ENCODE data around the gene ANKRD55. TPM values are rescaled to one million over a fixed set of nuclear protein-coding genes. Genes with fewer than 3 reads are reported as not detected.
"Not testable (repeated sequence)": the region's sequence is repeated elsewhere in the genome, so short reads cannot be mapped to it uniquely, and the experiment has no call there.

Gene ANKRD55
- total RNA-seq, 1 donor from 2014 or later, result 0.49 TPM

DNA sequence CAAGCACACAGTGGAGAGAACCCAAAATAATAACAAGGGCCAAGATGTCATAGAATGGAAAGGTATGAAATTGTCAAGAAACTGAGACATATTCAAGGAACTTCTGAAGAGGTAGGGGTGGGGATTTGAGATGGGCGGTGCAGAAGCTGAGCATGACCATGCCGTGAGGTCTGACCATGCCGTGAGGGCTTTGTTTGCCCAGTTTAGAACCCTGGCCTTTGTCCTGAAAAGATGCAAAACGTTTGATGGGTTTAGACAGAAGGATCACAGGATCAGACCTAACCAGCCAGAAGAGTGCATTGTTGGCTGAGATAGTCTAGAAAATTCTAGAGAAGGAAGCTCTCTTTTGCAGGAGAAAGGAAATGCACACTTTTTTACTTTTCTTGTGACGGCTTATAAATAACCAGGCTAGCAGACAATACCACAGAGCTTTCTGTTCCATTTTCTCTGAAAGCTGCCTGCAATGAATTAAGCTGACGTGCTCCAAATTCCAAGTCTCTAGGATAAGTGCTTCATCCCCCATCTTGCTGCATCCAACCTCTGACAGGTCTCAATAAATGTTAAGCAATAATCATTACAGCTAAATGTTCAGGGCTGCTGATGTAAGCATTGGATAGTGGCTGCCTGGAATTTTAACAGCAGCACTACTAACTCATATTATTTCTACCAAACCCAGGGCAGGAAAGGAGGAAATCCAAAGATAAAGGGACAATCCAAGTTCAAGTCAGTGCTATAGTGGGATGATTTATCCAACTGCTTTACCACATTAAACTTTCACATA is 127.4 kb downstream of the ANKRD55 start:
- Histone ChIP-seq H3K4me1 (peaks cover 9% of the 10 kb centered on the region), H3K4me3 (no peak overlapping the region), H3K9me3 (no peaks in the 10 kb centered on the region), H3K27ac (no peak overlapping the region), H3K27me3 (no peaks in the 10 kb centered on the region), H3K36me3 (no peaks in the 10 kb centered on the region)
- intact Hi-C loops (cut with DNase I), result no loop called here
- no peak for DNase-seq
- TF ChIP-seq, protein P1, sequence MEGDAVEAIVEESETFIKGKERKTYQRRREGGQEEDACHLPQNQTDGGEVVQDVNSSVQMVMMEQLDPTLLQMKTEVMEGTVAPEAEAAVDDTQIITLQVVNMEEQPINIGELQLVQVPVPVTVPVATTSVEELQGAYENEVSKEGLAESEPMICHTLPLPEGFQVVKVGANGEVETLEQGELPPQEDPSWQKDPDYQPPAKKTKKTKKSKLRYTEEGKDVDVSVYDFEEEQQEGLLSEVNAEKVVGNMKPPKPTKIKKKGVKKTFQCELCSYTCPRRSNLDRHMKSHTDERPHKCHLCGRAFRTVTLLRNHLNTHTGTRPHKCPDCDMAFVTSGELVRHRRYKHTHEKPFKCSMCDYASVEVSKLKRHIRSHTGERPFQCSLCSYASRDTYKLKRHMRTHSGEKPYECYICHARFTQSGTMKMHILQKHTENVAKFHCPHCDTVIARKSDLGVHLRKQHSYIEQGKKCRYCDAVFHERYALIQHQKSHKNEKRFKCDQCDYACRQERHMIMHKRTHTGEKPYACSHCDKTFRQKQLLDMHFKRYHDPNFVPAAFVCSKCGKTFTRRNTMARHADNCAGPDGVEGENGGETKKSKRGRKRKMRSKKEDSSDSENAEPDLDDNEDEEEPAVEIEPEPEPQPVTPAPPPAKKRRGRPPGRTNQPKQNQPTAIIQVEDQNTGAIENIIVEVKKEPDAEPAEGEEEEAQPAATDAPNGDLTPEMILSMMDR (IDR thresholded peaks at IDR 0.05), result no peak
- ATAC-seq, result no peak

DNA sequence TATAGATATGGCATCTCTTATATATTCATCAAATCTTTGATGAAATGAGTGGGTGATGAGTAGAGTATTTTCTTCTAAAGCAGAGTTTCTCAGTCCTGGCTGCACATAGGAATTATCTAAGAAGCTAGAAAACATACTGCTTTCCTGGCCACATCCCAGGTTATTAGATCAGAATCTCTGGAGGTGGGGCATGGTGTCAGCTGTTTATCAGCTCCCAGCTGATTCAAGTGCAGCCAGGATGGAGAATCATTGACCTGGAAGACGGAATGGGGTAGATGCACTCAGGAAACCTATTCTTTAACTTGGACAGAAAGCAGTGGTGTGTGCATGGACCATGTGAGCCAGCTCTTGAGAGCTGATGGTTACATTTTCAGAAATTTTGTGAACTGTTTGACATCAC is 130.2 kb downstream of the ANKRD55 start:
- ATAC-seq (no peak), DNase-seq (no peak)
- H3K4me1 ChIP-seq, result peaks cover 21% of the 10 kb centered on the region
- intact Hi-C loops (cut with DNase I), result no loop called here
- no peak overlapping the region for H3K4me3 ChIP-seq
- H3K27ac ChIP-seq, result no peak overlapping the region
- H3K36me3 ChIP-seq, result no peaks in the 10 kb centered on the region
- H3K9me3 ChIP-seq, result no peaks in the 10 kb centered on the region
- TF ChIP-seq, protein P1 (IDR thresholded peaks at IDR 0.05), result no peak
- no peaks in the 10 kb centered on the region for H3K27me3 ChIP-seq

DNA sequence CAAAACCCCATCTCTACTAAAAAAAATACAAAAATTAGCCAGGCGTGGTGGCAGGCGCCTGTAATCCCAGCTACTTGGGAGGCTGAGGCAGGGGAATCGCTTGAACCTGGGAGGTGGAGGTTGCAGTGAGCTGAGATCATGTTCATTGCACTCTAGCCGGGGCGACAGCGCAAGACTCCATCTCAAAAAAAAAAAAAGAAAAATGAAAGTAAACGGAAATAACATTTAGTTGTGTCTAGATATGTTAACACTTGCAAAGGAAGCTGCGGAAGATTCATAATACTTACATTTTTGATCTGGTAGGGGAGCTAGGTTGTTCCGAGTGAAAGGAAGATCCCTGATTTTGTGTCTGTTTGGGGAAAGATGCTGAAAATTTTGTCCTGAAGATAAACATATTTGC is 130.9 kb downstream of the ANKRD55 start:
- H3K4me1 ChIP-seq, result peaks cover 21% of the 10 kb centered on the region
- H3K4me3 ChIP-seq; H3K27ac ChIP-seq; DNase-seq; ATAC-seq; H3K27me3 ChIP-seq; intact Hi-C loops (cut with DNase I); H3K36me3 ChIP-seq; H3K9me3 ChIP-seq: not testable (repeated sequence)

DNA sequence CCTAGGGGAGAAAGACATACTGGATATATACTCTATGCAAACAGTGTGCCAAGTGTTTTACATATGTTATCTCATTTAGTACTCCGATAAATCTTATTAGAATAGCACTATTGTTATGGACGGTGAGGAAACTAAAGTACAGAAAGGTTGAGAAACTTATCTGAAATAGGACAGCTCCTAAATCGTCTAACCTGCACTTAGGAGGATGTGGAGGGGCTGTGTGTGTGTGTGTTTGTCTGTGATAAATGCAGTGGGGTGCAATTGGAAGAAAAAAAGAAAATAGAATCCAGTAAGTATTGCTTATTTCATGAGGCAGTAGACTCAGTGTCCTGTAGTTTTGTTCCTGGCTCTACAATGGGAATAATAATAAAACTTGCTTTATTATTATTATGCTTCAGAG is 131.9 kb downstream of the ANKRD55 start:
- intact Hi-C loops (cut with DNase I), result no loop called here
- no peaks in the 10 kb centered on the region for H3K36me3 ChIP-seq
- no peaks in the 10 kb centered on the region for H3K9me3 ChIP-seq
- H3K27me3 ChIP-seq, result no peaks in the 10 kb centered on the region
- H3K4me1 ChIP-seq, result peaks cover 21% of the 10 kb centered on the region
- no peak for ATAC-seq
- H3K4me3 ChIP-seq, result no peak overlapping the region
- TF ChIP-seq, protein P1 (IDR thresholded peaks at IDR 0.05), result no peak
- H3K27ac ChIP-seq, result peak overlapping the region; percentile 56
- DNase-seq, result no peak

DNA sequence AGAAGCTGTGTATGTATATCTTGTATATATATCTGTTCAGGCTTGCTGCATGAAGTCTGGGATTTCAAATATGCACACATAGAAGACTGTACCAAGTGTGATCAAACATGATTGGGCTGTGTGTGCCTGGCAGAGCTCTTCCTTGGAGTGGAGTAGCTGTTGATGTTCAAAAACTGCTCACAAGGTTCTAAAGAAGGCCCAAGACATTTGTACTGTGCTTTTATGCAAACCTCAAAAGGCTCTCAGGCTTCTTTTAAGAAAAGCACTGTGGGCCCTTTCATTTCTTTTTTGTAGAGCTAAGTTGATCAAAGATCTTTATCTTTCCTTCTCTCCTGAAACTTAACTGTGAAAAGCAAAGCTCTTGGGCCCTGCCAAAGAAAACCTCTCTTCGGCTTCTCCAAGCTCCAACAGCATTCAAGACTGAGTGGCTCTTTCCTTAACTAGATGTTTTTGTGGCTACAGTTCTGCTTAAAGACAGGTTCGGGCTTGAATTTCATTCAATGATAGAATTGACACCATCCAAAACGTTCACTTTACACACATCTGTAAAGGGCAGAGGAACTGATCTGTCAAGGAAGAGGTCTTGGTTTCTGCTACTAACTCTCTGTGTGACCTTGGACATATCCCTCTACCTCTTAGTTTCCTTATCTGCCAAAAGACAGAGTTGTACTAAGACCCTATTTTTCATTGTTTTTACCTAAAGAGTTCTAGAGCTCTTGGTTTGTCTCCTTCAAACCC is 132.5 kb downstream of the ANKRD55 start:
- no peak overlapping the region for H3K4me3 ChIP-seq
- H3K4me1 ChIP-seq, result peaks cover 21% of the 10 kb centered on the region
- TF ChIP-seq, protein P1 (IDR thresholded peaks at IDR 0.05), result no peak
- no peaks in the 10 kb centered on the region for H3K36me3 ChIP-seq
- H3K27ac ChIP-seq, result peak overlapping the region; percentile 56
- ATAC-seq (no peak), DNase-seq (no peak)
- no peaks in the 10 kb centered on the region for H3K9me3 ChIP-seq
- intact Hi-C loops (cut with DNase I), result no loop called here
- no peaks in the 10 kb centered on the region for H3K27me3 ChIP-seq

DNA sequence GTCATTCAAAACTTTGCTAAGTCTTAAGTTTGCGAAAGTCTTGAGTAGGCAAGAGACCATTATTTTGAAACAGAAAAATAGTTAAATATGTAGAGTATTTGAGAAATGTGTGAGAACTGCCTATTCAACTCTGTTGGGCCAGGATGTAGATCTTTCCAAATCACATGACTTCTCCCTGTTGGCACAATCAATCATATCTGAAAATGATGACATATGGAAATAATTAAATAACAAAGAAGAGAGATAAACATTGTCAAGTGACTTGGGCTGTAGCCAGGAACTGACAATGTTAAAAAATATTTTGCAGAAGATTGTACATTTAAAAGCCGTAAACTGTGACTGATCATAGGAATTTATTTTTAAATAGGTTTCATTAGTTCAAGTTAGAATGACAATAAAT is 133.8 kb downstream of the ANKRD55 start:
- H3K36me3 ChIP-seq, result no peaks in the 10 kb centered on the region
- TF ChIP-seq, protein P1 (IDR thresholded peaks at IDR 0.05), result no peak
- no peaks in the 10 kb centered on the region for H3K27me3 ChIP-seq
- peaks cover 21% of the 10 kb centered on the region for H3K4me1 ChIP-seq
- intact Hi-C loops (cut with DNase I), result no loop called here
- no peak overlapping the region for H3K27ac ChIP-seq
- H3K9me3 ChIP-seq, result no peaks in the 10 kb centered on the region
- ATAC-seq, result no peak
- no peak for DNase-seq
- H3K4me3 ChIP-seq, result no peak overlapping the region

All from upper lobe of right lung (tissue), 1 donor.